NCI-H2196 (cell line): Measurements from ENCODE around the gene C1orf53.
A peak's percentile ranks its signal among the peaks of the same experiment; 100 is the strongest.
"Not testable (repeated sequence)": the region's sequence is repeated elsewhere in the genome, so short reads cannot be mapped to it uniquely, and the experiment has no call there.

Experiments used
- DNase-seq: peaks from one replicate; lab custom pipeline; 2025; ENCODE audit not compliant: unreplicated experiment; lab: John Stamatoyannopoulos, UW

C1orf53 gene

GRCh38 chr1:197920414-197921117 is 18.1 kb downstream of the C1orf53 start:
- no peak for DNase-seq

DNA sequence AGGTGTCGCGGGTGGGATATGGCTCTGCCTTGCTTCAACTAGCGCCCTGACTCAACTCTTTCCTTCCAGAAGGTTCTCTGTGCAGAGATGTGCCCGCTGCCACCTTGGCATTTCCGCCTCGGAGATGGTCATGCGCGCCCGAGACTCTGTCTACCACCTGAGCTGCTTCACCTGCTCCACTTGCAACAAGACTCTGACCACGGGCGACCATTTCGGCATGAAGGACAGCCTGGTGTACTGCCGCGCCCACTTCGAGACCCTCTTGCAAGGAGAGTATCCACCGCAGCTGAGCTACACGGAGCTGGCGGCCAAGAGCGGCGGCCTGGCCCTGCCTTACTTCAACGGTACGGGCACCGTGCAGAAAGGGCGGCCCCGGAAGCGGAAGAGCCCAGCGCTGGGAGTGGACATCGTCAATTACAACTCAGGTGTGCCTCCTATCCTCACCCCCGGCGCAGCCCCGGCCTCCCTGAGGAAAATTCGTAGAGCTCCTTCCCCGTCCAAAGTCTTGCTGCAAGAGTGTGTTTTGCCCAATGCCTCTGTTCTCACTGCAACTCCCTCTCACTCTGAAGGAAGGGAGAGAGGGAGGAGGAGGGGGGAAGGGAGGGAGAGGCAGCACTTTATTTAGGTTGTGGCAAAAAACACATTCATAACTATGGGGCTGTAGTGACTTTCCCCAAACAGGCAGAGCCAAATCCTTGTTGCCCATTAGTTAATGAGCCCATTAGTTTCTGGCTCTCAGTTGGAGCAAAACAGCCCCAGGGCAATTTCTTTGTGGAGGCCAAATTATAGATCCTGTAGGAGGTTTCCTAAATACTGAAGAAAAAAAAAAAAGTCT is 19.0 kb downstream of the C1orf53 start:
- DNase-seq: no peak

DNA sequence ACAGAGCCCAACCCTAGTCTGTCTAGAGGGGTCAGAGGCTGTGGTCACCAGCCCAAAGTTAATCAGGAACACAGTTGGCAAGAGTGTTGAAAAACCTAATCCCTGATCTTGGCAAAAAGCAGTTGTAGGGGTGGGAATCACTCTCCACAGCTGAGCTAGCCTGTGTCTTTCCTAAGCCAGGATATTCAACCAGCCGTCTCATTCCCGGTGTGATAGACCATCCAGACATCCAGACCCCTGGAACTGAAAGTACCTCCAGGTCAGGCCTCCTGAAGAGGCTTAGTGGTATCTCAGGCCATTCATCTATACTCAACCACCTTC is 19.6 kb downstream of the C1orf53 start:
- DNase-seq: no peak

GRCh38 chr1:197923038-197923437 is 20.6 kb downstream of the C1orf53 start:
- DNase-seq: no peak

DNA sequence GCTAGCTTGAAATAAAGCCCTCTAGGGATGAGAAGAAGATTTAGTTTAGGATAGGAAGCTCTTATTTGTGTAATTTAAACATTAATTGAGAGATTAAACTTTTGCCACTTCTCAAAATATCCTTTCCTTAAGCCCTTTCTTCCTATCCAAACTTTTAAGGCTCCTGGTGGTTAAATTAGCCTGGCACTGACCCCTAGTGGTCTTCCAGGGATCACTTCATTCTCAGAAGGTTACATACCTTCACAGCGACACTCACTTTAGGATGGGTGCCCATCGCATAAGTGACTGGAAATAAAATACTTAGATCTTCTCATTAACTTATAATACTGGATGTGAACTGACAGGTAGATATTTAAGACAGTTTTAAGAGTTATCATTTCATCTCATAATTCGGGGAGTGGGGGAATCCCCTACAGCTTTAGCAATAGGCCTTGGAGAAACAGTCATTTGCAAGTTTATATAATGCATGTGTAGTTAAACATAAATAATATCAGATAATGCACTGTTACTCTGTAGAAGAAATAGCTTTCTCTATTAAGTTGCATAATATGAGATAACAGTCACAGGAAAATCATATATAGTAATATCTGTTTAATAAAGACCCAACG is 22.2 kb downstream of the C1orf53 start:
- DNase-seq: peak; percentile 15

DNA sequence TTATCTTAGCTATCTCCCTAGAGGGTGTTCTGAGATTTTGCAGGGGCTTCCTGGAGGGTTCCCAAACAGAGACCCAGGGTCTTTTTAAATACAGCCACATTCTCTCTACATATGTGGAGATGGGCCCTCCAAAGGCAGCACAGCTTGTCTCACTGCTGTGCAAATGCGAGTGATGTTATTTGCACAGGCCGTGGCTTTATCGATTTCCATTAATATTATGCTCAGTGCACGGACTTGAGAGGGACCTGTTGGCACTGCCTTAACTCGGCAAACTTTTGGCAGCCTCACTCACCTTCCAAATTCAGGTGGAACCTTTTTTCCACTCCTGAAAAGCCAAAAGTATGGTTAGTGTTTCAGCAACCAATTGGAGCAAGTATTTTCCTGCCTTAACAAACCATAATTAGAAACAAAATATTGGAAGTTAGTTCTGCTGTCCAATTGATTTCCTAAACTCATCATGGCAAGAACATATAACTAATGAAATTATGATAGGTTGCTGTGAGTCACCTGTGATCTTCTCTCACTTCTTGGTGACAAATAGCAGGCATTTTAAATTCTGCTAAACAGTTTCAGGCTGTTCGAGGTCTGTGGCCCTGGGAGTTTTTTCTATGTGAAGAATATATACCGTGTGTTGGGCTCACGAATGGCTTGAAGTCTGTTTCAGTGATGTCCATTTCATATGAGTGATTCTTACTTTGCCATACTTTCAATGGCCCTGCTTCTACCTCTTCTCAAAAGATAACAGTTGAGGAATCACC is 25.7 kb downstream of the C1orf53 start:
- DNase-seq: no peak

GRCh38 chr1:197928849-197929336 is 26.5 kb downstream of the C1orf53 start:
- DNase-seq: no peak

DNA sequence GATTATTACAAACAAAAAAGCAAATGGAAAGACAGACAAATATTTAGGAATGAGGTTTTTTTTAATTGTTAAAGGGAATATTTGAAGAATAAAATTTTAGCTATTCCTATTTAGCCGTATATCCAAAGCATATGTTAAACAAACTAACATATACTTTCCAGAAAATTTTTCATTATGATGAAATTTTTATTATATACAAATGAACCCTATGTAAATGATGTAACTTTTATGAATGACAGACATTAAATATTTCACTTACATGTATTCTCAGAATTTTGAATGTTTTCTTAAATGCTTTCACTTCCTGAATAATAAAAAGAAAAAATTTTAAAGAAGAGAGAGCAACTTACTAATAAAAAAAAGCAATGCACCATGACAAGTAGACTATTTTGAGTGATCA is 30.6 kb downstream of the C1orf53 start:
- DNase-seq: no peak

DNA sequence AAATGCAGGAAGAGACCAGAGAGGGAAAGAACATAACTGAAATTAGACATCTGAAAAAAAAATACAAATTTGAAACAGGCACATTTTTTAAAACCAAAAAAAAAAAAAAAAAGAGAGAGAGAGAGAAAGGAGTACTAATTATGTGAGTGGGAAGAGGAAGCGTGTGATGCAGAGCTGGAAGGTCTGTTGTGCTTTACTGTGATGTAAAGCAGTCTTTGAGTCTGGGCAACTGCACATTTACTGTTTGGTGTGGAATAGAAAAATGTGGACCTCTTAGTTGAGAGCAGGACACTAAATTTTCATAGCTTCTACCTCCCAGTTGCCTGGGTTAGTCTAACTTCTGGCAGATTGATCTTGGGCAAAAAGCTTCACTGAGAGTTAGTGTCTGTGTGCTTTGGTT is 31.2 kb downstream of the C1orf53 start:
- no peak for DNase-seq

DNA sequence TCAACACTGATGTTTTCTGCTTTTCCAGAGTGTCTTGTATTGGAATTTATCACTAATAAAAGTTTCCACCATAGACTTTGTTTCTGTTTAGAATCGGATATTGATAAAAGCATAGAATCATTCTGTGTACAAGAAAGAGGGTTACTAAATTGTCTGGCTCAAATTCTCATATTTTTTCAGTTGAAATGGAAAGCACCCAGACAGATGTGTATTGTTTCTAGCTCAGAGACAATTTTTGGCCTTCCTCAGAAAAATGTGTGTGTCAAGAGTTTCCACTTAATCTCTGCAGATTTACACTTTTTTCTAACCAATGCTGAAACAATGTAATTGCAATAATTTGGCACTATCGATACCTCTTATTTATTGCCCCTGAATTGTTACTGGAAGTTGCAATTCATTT is 35.0 kb downstream of the C1orf53 start:
- DNase-seq: no peak

DNA sequence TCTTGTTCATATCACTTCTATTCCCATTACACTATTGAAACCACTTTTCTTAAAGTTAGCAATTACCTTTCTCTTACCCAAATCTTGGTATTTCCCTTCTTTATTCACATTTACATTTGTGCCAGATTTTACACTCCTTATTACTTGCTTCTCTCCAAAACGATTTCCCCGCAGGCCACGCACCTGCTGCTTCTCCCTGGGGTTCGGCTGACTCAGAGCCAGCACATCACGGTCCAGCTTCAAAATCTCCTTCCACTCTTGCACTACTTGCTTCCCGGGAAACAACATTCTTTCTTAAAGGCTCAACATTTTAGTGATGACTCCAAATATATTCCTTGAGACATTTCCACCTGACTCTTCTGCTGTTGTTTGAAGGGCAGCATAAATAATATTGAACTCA is 35.5 kb downstream of the C1orf53 start:
- DNase-seq: no peak

- DNase-seq: not testable (repeated sequence)
Measured at GRCh38 chr1:197939159-197939980, 36.9 kb downstream of the C1orf53 start.

GRCh38 chr1:197942042-197942441 is 39.6 kb downstream of the C1orf53 start:
- no peak for DNase-seq

GRCh38 chr1:197944485-197944884 is 42.1 kb downstream of the C1orf53 start:
- no peak for DNase-seq

- DNase-seq: no peak
Measured at GRCh38 chr1:197948926-197949899, 46.8 kb downstream of the C1orf53 start.

- no peak for DNase-seq
Measured at GRCh38 chr1:197951089-197951488, 48.7 kb downstream of the C1orf53 start.

- no peak for DNase-seq
Measured at GRCh38 chr1:197951617-197952175, 49.3 kb downstream of the C1orf53 start.

DNA sequence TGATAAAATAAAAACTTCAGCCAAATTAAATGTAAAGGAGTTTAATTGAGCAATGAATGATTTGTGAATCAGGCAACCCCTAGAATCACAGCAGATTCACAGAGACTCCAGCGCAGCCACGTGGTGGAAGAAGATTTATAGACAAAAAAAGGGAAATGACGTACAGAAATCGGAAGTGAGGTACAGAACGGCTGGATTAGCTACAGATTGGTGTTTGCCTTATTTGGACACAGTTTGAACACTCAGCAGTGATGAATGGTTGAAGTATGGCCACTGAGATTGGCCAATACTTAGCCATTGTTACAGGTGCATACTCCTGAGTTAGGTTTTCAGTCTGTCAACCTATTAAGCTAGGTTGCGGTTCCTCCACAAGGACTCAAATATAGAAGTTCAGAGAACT is 51.0 kb downstream of the C1orf53 start:
- not testable (repeated sequence) for DNase-seq
